ENCODE measurements around the gene TMEM184A. TPM values are rescaled to one million over a fixed set of nuclear protein-coding genes. Genes with fewer than 3 reads are reported as not detected.

The TMEM184A gene
- total and polyA plus RNA-seq, 10 of the 15 experiments (the other 5 are each of a cell fraction or from before 2014, with no cell fraction given), result 0.04 to 0.15 TPM; not detected in 8

GRCh38 chr7:1563981-1564602 lies 8.1 kb upstream of the TMEM184A start (continued):
- TF ChIP-seq ATF2 (IDR thresholded peaks at IDR 0.05; ENCODE audit: low read length), result no peak

- in situ Hi-C loops (cut with MboI), result no loop called here
- 78% methylated on average over 18 of the region's 18 CpGs for WGBS (ENCODE audit: insufficient coverage, insufficient replicate concordance, low lambda C conversion rate, missing lambda C conversion rate)
- no peak overlapping the region for H3K9ac ChIP-seq (ENCODE audit: control insufficient read depth, insufficient read depth, low read length)
- H3K79me2 ChIP-seq (ENCODE audit: control insufficient read depth, insufficient read depth, low read length), result no peaks in the 10 kb centered on the region
- CTCF ChIA-PET, result no interaction called here
- no peaks in the 10 kb centered on the region for H4K20me1 ChIP-seq (ENCODE audit: control insufficient read depth, insufficient read depth)
- no peaks in the 10 kb centered on the region for H3K9me3 ChIP-seq (replicated peaks; ENCODE audit: control insufficient read depth, insufficient read depth, low read length)
- H3K27me3 ChIP-seq (replicated peaks in 1 of 2; ENCODE audit: control insufficient read depth in 2 of 2, insufficient read depth in 2 of 2, low read length in 1 of 2), result no peaks in the 10 kb centered on the region
- ATAC-seq, result no peak
- H2AFZ ChIP-seq (ENCODE audit: control insufficient read depth, low read depth, low read length), result no peak overlapping the region
- no peak overlapping the region for H3K4me2 ChIP-seq (ENCODE audit: control insufficient read depth, insufficient read depth)
- intact Hi-C loops (cut with micrococcal nuclease; ENCODE audit: unreplicated experiment), result no loop called here
- H3K4me1 ChIP-seq (ENCODE audit: control insufficient read depth, insufficient read depth, low read length), result no peaks in the 10 kb centered on the region; the same call in 1 of the 2 replicates
- no peak for DNase-seq (ENCODE audit: low read depth, low spot score)
- H3K27ac ChIP-seq (ENCODE audit: control insufficient read depth, insufficient read depth), result no peak overlapping the region
- POLR2A ChIA-PET, result no interaction called here
- SMC1A ChIA-PET (ENCODE audit: uncharacterized antibody, unreplicated experiment), result no interaction called here
- RAD21 ChIA-PET (ENCODE audit: unreplicated experiment), result no interaction called here
- FAIRE-seq, result no peak
- H3K36me3 ChIP-seq (ENCODE audit: control insufficient read depth in 2 of 2, insufficient read depth in 2 of 2, low read length in 1 of 2), result peaks cover 4 to 8% of the 10 kb centered on the region in 2 experiments; a peak in 3 of 4 replicates
- H3K4me3 ChIP-seq, result no peak overlapping the region
- TF ChIP-seq TCF12 (IDR thresholded peaks at IDR 0.05; ENCODE audit: low read depth, low read length) (no peak), EZH2 (IDR thresholded peaks at IDR 0.05; ENCODE audit: borderline replicate concordance, control insufficient read depth, low read depth, low read length) (no peak), NFXL1 (IDR thresholded peaks at IDR 0.05; ENCODE audit: borderline replicate concordance) (no peak), DPF2 (IDR thresholded peaks at IDR 0.05) (no peak), GABPA (IDR thresholded peaks at IDR 0.05; ENCODE audit: low read depth) (no peak), EED (IDR thresholded peaks at IDR 0.05; ENCODE audit: low read depth) (no peak)
- no TSS peak for BruUV-seq (replicated peaks)
These were observed 6.6 kb upstream of the TMEM184A start for GRCh38 chr7:1562597-1563051.

Data from GM12878 (cell line).